ENCODE data around the gene RSU1.

The RSU1 gene

GRCh38 chr10:16674147-16674703, 143.0 kb downstream of the RSU1 start:
- DNase-seq (ENCODE audit: low read depth): no peak

GRCh38 chr10:16673443-16673842, 143.8 kb downstream of the RSU1 start:
- DNase-seq (ENCODE audit: low read depth): no peak

GRCh38 chr10:16663444-16663843, 153.8 kb downstream of the RSU1 start:
- no peak for DNase-seq (ENCODE audit: low read depth)

GRCh38 chr10:16662923-16663322, 154.3 kb downstream of the RSU1 start:
- no peak for DNase-seq (ENCODE audit: low read depth)

GRCh38 chr10:16656895-16657294, 160.3 kb downstream of the RSU1 start:
- no peak for DNase-seq (ENCODE audit: low read depth)

GRCh38 chr10:16653224-16653623, 164.0 kb downstream of the RSU1 start:
- no peak for DNase-seq (ENCODE audit: low read depth)

GRCh38 chr10:16652154-16652553, 165.1 kb downstream of the RSU1 start:
- DNase-seq (ENCODE audit: low read depth): no peak

GRCh38 chr10:16649757-16650156, 167.5 kb downstream of the RSU1 start:
- DNase-seq (ENCODE audit: low read depth): no peak

- no peak for DNase-seq (ENCODE audit: low read depth)
Measured at GRCh38 chr10:16648366-16648765, 168.9 kb downstream of the RSU1 start.

GRCh38 chr10:16646181-16647059, 170.8 kb downstream of the RSU1 start:
- DNase-seq (ENCODE audit: low read depth): no peak

- no peak for DNase-seq (ENCODE audit: low read depth)
Measured at GRCh38 chr10:16644146-16644545, 173.1 kb downstream of the RSU1 start.

GRCh38 chr10:16643502-16643901, 173.7 kb downstream of the RSU1 start:
- DNase-seq (ENCODE audit: low read depth): no peak

- no peak for DNase-seq (ENCODE audit: low read depth)
Measured at GRCh38 chr10:16640153-16640552, 177.1 kb downstream of the RSU1 start.

GRCh38 chr10:16639471-16639870, 177.8 kb downstream of the RSU1 start:
- no peak for DNase-seq (ENCODE audit: low read depth)

GRCh38 chr10:16632996-16633395, 184.2 kb downstream of the RSU1 start:
- DNase-seq (ENCODE audit: low read depth): no peak

GRCh38 chr10:16626697-16627096, 190.5 kb downstream of the RSU1 start:
- no peak for DNase-seq (ENCODE audit: low read depth)

GRCh38 chr10:16612981-16613355, 204.3 kb downstream of the RSU1 start:
- DNase-seq (ENCODE audit: low read depth): no peak

GRCh38 chr10:16612115-16612980, 204.9 kb downstream of the RSU1 start:
- no peak for DNase-seq (ENCODE audit: low read depth)

- DNase-seq (ENCODE audit: low read depth): no peak
Measured at GRCh38 chr10:16611037-16611436, 206.2 kb downstream of the RSU1 start.

GRCh38 chr10:16609211-16609610, 208.0 kb downstream of the RSU1 start:
- no peak for DNase-seq (ENCODE audit: low read depth)

- no peak for DNase-seq (ENCODE audit: low read depth)
Measured at GRCh38 chr10:16606923-16607322, 210.3 kb downstream of the RSU1 start.

- DNase-seq (ENCODE audit: low read depth): no peak
Measured at GRCh38 chr10:16606421-16606820, 210.8 kb downstream of the RSU1 start.

- DNase-seq (ENCODE audit: low read depth): no peak
Measured at GRCh38 chr10:16603308-16603707, 213.9 kb downstream of the RSU1 start.
